GM19238 (cell line): ENCODE measurements around the gene MTMR4.
A peak's percentile ranks its signal among the peaks of the same experiment; 100 is the strongest.
"Not testable (repeated sequence)": the region's sequence is repeated elsewhere in the genome, so short reads cannot be mapped to it uniquely, and the experiment has no call there.

Source experiments
- DNase-seq: peaks from one replicate; pipeline ENCODE4 v3.0.0; 2011; ENCODE audit warnings: low spot score; ENCODE audit not compliant: insufficient read length

Gene MTMR4

DNA sequence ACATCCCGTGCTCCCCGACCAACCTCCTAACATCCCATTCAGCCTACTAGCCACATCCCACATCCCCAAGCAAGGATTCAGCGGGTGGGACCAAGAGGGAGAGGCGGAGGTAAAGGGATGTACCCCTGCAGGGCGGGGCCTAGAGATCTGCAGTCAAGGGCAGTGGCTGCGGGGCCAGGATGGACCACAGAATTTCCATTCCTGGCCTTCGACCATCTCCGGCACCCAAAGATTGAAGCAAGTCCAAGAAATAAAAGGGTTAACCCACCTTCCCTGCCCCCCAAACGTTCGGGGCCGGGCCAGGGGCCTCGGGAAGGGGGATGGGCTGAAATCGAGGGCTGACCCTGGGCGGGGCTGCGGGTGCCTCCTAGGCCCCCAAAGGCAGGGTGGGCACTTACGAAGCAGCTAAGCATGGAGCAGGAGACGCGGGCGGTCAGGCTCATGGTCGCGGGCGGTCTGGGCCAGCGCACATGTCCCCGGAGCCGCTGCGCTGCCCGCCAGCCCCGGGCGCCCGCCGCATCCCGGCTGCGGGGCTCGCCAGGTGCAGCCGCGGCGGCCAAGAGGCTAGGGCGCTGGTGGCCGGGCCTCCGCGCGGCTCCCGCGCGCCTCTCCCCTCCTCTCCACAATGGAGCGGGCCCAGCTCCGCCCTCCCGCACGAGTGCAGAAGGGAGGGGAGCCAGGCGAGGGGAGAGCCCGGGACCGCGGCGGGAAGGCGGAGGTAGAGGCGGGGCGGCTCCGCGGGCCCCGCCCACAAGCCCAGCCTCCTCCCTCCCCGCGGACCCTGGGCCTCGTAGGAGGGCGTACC, at the start of gene MTMR4:
MTMR4 (minus strand) TSS at position 674 of the 805 bp plus-strand sequence; CDS start at position 443, 231 bp downstream.
- peak; percentile 78 for DNase-seq

DNA sequence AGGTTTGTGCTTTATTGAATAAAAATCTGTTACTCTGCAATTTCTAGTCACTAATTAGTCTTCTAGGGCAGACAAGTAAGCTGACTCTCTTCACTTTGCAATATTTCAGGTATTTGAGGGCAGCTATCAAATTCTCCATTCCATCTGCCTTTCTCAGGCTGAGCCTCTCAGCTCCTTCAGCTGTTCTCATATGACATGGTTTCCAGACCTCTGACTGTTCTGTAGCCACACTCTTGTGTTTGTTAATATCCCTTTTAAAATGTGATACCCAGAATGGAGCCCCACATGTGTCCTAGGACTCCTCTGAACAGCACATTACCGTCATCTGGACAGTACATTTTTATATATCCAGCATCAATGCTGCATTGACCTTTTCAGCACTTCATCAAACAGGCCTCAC, 46.1 kb upstream of the MTMR4 start:
- DNase-seq = no peak

DNA sequence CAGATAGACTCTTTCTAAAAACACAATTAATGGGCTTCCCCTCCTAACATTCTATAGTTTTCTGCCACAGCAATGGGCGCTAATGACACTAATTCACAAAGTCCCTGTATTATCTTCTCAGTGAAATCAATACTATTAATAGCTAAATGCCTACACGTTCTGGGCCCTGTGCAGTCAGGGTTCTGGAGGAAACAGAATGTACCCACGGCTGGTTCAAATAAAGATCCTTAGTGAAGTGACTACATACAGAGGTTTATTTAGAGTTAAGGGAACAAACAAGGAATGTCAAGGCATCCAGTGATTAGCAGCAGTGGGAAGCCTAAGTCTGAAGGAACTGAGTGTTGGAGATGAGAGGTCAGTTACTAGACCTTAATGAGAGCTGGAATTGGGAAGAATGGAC, 43.5 kb upstream of the MTMR4 start:
- no peak for DNase-seq

DNA sequence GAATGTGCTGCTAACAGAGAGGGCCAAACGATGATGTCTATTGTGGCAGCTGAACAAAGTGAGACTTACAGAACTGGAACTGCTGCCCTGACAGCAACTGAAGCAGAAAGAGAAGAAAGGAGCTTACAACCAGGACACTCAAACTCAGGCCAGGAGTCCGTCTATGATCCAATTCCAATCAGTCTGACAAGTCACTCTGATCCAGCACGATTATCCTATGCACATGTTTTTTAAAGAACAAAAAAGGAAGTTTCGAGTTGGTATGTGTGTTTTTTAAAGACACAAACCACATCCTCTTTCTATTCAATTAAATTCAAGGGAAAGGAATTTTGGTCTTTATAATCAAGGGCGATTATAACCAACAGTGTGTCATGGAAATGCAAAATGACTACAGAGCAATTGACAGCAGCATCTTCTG, 42.4 kb upstream of the MTMR4 start:
- no peak for DNase-seq

DNA sequence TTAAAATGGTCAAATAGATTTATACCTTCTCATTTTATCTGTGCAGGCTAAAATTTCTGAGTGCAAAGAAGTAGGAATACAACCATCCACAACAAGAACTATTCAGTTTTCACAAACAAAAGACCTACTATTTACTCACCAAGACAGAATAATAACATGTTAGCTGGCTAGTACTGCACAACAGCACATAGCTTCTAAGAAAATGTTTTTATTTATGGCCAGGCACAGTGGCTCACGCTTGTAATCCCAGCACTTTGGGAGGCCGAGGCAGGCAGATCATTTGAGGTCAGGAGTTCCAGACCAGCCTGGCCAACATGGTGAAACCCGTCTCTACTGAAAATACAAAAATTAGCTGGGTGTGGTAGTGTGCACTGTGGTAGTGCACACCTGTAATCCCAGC, 40.7 kb upstream of the MTMR4 start:
- not testable (repeated sequence) for DNase-seq

DNA sequence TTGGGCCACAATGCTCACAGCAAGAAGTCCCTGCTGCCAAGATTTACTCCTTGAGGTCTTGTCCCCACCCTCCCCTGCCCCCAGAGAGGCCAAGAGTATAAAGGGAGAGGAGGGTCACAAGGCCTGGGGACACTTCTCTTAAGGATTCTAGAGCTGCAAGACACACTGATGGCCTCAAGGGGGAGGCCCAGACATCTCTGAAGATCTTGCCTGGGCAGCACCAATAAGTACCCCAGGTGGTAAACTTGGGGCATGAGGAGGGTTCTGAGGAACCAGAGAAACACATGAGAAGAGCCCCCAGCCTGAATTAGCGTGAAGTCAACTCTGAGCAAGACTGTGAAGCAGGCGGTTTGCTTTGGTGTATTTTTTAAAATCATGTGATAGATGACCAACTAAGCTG, 26.8 kb upstream of the MTMR4 start:
- no peak for DNase-seq

DNA sequence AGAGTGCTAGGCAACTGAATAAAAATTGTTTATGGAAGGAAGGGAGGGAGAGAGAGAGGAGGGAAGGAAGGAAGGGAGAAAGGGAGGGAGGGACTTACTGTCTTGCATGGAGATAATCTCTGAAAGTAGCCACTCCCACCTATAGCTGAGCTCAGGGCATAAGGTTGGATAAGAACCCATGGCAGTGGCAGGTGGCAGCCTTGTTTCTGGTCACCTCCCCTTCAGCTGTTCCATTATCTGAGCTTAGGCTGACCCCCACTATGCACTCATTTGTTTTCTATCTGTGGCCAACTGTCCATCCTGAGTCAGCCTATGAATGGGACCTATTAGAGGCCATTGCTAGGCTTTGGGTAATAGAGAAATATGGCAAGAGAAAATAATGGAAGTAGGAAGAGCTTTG, 25.3 kb upstream of the MTMR4 start:
- DNase-seq = no peak

DNA sequence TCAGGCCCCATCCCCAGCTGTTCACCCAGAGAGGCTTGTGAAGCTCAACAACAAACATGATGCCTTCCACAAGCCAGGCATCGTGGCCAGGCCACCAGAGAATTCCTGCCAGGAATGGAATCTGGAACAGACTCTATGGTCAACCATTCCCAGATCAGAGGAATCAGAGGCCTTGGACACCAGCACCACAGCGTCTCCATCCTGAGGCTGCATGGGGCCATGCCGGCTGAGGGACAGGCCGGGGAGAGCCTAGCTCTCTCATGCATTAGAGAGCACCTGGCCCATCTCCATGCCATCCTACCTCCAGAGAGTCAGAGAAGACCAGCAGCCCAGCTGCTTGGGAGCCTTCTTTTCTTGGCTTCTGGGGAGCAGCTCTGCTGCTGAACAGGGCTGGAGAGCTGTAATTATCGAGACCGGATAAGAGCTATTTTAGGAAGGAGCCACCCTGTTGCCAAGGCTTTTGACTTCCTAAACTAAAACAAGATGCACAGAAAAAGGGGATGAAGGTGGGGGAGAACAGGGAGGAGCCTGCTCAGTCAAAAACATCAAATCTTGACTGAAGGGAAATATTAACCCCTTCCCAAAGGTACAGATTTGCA, 24.5 kb upstream of the MTMR4 start:
- DNase-seq = no peak

DNA sequence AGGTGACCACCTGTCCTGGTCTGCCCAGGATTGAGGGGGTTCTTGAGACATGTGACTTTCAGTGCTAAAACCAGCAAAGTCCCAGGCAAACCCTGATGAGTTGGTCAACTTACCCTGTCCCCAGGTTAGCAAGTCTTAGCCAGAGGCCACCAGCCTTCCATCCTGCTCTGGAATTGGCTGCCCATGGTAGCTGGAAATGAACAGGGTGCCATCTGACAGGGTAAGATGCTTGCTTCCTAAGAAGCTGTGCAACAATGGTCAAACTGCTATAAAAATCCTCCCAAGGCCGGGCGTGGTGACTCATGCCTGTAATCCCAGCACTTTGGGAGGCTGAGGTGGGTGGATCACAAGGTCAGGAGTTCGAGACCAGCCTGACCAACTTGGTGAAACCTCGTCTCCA, 22.8 kb upstream of the MTMR4 start:
- no peak for DNase-seq

DNA sequence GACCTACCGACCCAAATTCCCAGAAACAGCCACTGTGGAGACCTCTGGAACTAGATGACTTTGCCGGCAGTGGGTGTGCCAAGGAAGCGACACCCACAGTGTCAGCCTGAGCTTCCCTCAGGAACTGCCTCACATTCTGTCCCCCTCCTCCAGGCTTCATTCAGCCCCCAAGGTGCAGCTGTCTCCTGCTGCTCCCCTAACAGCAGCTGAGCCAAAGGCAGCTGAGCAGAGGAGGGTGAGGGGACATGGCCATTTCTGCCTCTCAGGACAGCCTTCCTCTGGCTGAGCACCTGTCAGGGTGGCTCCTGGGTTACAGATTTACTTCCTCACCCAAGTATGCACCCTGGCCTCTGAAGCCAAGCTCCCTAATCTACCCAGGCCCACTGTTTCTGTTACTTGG, 22.1 kb upstream of the MTMR4 start:
- no peak for DNase-seq

DNA sequence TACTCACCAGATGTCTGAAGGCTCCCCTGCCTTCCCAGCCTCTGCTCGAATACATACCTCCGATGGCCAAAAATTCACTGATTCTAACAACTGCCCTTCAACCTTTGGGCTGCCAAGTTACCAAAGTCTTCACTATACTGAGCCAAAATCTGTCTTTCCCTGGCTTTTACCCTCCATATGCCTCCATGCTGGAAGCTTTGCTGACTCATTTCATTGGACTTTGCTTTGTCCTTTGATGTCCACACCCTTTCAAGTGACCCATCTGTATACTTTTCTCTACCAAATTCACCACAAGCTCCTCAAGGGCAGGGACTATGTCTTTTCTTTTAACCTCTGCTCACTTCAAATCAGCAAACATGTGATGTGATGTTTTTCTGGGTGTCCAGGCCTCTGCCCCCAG, 21.0 kb upstream of the MTMR4 start:
- DNase-seq = no peak

DNA sequence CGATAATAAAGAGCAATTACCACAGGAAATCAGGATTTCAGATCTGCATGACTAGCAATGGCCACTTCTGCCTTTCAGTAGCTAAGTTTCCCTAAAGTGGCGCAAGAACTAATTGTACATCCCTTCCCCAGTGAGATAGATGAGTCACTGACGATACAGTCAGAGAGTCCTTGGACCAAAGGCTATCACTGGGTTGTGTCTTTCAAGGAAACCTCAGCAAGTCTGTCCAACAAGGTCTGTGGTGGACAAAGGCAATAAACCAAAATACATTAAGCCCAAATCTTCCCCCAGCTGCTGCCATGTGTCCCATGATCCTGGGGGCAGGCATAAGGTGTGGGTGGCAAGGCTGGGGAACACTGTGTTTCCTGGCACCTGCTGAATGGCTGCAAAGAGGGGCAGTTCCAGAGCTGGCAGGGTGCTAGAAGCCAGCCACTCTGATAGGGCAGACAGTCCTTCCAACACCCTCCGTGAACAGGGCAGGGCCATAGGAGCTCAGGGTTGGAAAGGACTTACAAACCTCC, 20.5 kb upstream of the MTMR4 start:
- no peak for DNase-seq

DNA sequence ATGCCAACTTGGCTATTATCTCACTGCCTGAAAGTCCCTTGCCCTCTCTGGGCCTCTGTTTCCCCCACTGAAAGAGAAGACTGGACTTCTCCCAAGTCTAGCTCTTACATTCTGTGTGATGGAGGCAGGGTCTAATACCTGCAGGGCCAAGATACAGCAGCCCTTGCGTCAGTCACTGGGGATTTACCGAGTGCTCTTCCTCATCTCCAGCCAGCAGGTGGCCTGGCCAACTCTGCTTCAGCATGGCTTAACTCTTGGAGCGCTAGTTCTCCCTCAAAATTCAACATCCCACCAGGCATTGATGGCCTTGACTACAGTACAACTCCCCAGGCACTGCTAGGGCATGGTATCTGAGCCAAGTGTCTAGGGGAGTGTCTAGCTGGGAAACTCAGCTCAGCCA, 19.9 kb upstream of the MTMR4 start:
- DNase-seq = no peak

DNA sequence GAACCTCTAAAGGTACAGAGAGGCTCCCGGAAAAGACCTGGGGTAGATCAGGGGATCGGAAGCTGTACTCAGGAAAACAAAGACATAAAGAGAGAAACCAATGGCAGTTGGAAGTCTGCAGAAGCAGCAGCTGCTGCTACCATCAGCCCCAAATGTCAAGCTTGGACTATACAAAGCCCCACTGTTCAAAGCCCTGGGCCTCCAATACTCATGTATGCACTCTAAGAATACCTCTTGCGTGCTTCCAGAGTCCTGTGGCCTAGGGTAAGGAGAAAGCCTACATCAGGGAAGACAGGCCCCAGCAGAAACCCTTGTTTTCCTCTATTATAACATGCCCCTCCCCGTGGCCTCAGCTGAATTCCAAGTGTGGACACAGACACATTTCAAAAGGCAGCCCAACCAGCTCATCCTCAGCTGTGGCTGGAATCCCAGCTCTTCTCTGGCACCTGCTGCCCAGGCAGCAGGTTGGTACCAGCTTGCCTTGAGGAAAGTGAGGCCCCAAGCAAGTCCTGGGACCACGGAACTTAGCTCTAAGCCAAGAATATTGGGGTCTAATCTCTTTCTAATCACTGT, 19.3 kb upstream of the MTMR4 start:
- DNase-seq = no peak

DNA sequence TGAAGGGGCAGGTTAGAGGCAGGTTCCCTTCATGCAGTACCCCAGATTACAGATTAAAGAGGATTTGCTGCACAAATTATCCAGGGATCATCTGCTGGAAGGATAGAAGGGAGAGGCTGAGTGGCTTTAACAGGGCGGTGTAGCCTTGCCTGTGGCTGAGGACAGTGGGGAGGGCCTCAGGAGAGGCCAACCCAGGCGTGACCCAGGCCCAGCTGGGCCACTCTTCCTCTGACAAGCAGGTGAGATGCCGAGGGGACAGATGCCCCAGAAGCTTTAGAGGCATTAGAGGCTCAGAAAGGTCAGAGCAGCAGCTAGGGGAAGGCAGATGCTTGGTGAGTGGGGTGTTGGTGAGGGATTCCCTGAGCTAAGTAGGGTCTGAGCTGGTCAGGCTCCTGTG, 18.1 kb upstream of the MTMR4 start:
- no peak for DNase-seq

DNA sequence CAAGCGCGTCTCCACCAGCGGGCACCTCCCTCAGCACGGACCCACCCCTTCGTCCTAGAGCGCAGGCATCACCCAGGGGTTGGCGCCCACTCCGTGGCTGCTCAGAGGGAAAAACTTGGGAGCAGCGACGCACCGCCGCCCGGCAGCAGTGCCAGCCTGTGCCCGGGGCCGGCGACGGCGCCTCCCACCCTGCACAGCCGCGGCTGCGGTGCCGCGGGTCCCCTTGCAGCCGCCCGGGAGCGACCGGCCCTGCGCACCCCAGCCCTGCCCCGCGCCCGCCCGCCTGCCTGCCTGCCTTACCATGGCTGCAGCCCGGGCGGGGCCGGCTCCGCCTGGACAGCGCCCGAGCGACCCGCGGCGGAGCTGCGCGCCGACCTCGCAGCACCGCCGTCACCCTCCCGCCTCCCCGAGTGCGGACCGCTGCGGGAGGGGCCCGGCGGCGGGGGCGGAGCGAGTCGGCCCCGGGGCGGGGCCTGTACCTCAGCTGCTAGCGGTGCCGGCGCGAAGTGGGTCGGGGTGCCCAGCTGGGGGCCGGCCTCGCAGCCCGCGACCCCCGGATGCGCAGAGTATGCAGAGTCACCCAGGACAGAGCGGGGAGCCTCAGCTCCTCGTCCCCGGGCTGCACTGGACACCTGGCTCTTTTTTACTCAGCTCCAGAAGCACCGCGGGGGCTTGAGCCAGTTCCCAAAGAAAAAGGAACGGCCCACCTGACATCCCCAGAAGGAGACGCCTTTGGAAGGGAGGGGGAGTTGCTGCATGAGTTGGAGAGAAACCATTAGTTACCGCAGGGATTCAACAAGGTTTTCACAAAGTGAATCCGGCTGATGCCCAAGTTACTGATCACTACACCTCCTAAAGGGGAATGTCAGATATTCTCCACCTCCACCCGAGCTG, 17.5 kb upstream of the MTMR4 start:
- peak; percentile 50 for DNase-seq

DNA sequence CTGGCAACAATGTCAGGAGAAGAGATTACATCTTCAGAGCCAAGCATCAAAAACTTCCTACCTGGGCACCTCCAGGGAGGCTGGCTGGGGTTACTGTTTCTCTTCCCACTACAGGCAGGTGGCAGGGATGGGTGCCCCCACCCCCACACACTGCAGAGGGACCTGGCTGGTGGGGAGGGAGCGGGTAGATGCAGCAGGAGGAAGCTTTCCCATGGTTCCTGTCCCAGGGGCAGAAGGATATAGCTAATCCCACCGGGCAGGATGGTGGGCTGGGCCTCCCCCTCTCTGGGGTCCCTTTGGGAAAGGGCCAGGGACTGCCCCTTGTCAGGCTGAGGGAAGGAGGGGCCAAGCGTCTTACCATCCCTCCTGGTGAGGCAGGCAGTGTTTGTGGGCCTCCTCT, 16.7 kb upstream of the MTMR4 start:
- DNase-seq = no peak

DNA sequence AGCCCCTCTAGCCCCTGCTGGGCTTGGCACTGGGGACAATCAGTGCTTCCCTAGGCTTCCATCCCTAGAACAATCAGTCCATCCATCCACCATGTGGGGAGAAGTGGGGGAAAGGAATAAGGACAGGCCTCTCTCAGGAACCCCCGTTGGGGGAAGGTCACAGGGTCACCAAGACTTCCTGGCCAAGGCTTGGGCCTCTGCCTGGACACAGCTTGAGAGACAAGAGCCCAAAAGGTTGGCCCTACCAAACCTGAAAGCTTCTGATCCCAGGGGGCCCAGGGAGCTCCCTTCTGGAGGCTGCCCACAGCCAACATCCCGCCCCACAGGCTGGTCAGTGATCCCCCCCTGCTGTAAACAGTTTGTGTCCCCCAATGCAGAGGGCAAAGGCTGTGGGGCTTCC, 16.2 kb upstream of the MTMR4 start:
- no peak for DNase-seq

DNA sequence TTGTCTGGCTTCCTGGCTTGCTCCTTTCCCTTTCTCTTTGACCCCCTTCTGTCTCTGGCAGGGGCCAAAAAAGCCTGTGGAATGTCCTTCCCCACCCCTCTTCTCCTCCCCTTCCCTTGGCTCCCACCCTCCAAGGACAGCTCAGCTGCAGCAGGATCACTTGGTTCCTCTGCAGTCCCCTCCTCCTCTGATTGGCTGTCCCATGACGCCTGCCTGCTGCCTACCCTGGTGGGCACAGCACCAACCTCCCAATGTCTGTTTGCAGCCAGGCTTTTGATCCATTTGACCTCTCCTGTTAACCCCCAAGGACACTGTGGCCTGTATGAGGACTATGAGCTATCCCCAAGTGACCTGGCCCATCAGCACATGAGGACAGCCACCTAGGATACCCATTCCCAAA, 14.8 kb upstream of the MTMR4 start:
- no peak for DNase-seq

DNA sequence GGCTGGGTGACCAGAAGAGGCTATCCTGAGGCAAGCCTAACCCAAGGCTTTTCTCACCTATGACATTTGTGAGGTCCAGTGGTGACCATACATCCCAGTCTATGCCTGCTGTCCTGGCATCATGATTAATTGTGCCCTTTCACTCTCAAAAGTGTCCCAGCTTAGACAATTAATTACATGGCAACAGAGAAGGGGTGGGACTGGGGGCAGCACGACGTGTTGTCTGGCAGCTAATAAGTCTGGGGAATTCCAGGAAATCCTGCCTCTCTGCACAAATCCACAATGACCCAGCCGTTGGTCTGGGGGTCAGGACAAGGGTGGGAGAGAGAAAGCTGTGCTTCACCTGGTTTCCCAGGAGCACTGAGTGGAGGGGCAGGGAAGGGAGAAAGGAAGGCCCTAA, 14.0 kb upstream of the MTMR4 start:
- no peak for DNase-seq

DNA sequence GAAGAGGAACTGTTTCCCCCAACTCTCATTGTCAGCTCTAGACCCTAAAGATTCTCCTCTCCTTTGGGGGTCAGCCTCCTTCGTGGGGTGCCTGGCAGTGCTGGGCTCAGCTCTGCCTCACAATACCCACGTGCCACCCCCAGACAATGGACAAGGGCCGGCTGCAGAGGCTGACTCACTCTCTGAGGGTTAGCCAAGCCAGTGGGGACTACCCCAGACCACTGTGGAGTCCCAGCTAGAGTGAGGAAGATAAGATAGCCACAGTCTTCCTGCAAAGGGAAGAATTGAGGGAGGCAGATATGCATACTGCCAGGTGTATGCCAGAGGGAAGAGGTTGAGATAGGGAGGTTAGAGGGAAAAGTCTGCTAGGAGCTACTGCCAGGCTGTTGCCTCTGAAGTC, 13.5 kb upstream of the MTMR4 start:
- no peak for DNase-seq

DNA sequence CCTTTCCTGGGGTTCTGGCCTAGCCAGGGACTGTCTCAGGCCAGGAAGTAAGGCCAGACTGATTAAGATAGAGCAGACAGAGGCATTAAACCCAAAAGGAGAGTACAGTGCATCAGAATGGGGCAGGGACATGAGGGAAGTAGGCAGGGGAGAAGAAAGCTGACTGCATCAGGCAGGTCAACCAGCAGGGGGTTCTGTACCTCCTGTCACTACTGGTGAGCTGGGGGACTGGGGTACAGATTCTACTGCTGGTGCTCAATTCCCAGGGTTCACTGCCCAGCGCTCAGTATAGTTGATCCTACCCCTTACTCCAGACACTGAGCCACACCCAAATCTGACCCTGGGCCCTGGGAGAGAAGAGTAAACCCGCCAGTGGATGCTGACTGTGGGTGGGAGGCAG, 12.9 kb upstream of the MTMR4 start:
- no peak for DNase-seq
